HepG2 (cell line): ENCODE results near the gene NLRP6. TPM values are rescaled to one million over a fixed set of nuclear protein-coding genes. Genes with fewer than 3 reads are reported as not detected.

Source experiments
- ATAC-seq: fragments of 200-7000 bp; cut with Tn5 transposase; 3 replicates; pipeline ENCODE4 v1.9.1; 2020; ENCODE audit warnings: mild to moderate bottlenecking, moderate library complexity
- BruUV-seq: library from RNA; stranded (reverse); fragments of 400-500 nt; replicated peaks from 2 replicates; lab custom pipeline; 2021; lab: Mats Ljungman, UMichigan
- CTCF ChIA-PET: fragments of 300-600 bp; formaldehyde crosslinking; extraction: SDS; loops from one replicate; lab custom pipeline; 2021; ENCODE audit warnings: low total read pairs, inconsistent platforms, low intra/inter-chr PET ratio; lab: Yijun Ruan, JAX
- POLR2A ChIA-PET: fragments of 350-600 bp; sonication (Branson Sonifier 250); formaldehyde crosslinking; loops from one replicate; lab custom pipeline; 2020; ENCODE audit warnings: antibody characterized with exemption, inconsistent platforms; lab: Yijun Ruan, JAX
- DNase-seq: peaks from one replicate; pipeline ENCODE4 v3.0.0-alpha.2; 2015; ENCODE audit warnings: low spot score
- FAIRE-seq: peaks from 3 replicates; lab custom pipeline; 2011; peaks lifted over from hg19 to GRCh38; lab: Jason Lieb, UNC
- H2AFZ ChIP-seq: one replicate; pipeline ENCODE4 v1.6.1; 2011; ENCODE audit warnings: low read length, inconsistent platforms
- H3K27ac ChIP-seq: fragments of 300-600 bp; 3 replicates; pipeline ENCODE4 v1.8.0; 2011; ENCODE audit warnings: mixed run types, mild to moderate bottlenecking, mixed read lengths, low read length, inconsistent platforms; ENCODE audit not compliant: insufficient read depth; ENCODE audit errors: extremely low read length
- H3K27me3 ChIP-seq, 2 experiments: fragments of 200-600 bp in 1 of 2; 2 replicates in 1 of 2; 3 replicates in 1 of 2; pipeline versions ENCODE4 v1.6.0 to v1.8.0; 2011; ENCODE audit warnings: low read length in 2 of 2, mild to moderate bottlenecking in 2 of 2, moderate library complexity in 2 of 2, inconsistent platforms in 1 of 2; ENCODE audit not compliant: insufficient read depth in 2 of 2, control insufficient read depth in 1 of 2
- H3K36me3 ChIP-seq, 2 experiments: fragments of 200-600 bp in 1 of 2; replicated peaks in 1 of 2; 2 replicates in 1 of 2; 3 replicates in 1 of 2; pipeline versions ENCODE4 v1.5.1 to v1.8.0; 2011; ENCODE audit warnings: low read length in 2 of 2, inconsistent platforms in 1 of 2; ENCODE audit not compliant: insufficient read depth in 2 of 2, control insufficient read depth in 1 of 2
- H3K4me1 ChIP-seq: 2 replicates; pipeline ENCODE4 v1.5.1; 2012; ENCODE audit warnings: low read length, inconsistent platforms; ENCODE audit not compliant: insufficient read depth
- H3K4me2 ChIP-seq: 2 replicates; pipeline ENCODE4 v1.6.0; 2011; ENCODE audit warnings: low read depth, low read length, inconsistent platforms
- H3K4me3 ChIP-seq, 3 experiments: fragments of 200-600 bp in 1 of 3; sonication (generic), shearing (Covaris generic) in 1 of 3; replicated peaks in 1 of 3; 2 replicates each; pipeline ENCODE4 v1.5.1; 2011 to 2016; ENCODE audit warnings: low read length in 3 of 3, inconsistent platforms in 2 of 3, low read depth in 2 of 3, mild to moderate bottlenecking in 2 of 3, control low read depth in 1 of 3, mixed read lengths in 1 of 3; ENCODE audit not compliant: insufficient read depth in 1 of 3
- H3K79me2 ChIP-seq: one replicate; pipeline ENCODE4 v1.6.1; 2011; ENCODE audit warnings: low read length, inconsistent platforms; ENCODE audit not compliant: insufficient read depth
- H3K9ac ChIP-seq: 2 replicates; pipeline ENCODE4 v1.6.0; 2011; ENCODE audit warnings: mild to moderate bottlenecking, low read depth, low read length, inconsistent platforms; ENCODE audit not compliant: insufficient read depth
- H3K9me3 ChIP-seq: 2 replicates; pipeline ENCODE4 v1.5.1; 2012; ENCODE audit warnings: mild to moderate bottlenecking, low read length
- H4K20me1 ChIP-seq: 2 replicates; pipeline ENCODE4 v1.6.0; 2011; ENCODE audit warnings: inconsistent platforms, mild to moderate bottlenecking, low read length, moderate library complexity; ENCODE audit not compliant: insufficient read depth
- DPF2 ChIP-seq: sonication (generic); formaldehyde crosslinking; IDR thresholded peaks from 2 replicates; pipeline ENCODE4 v1.4.0; 2020; ENCODE audit warnings: mild to moderate bottlenecking, low read depth, missing genetic modification reagents, borderline replicate concordance
- TEAD3 ChIP-seq: optimal IDR thresholded peaks from 2 replicates; pipeline ENCODE3; 2016; ENCODE audit warnings: borderline replicate concordance
- WGBS: methylation state at CpG from one replicate; pipeline ENCODE4 v1.1.6; 2017; ENCODE audit warnings: low lambda C conversion rate; 5-methylcytosine and 5-hydroxymethylcytosine counted together
- in situ Hi-C: cut with HindIII; loops from 2 replicates; pipeline ENCODE4 v1.10.0; 2017; ENCODE audit warnings: low pct_unique_long_range_greater_than_20kb; ENCODE audit not compliant: extremely low pct_ligation_motif_present
- intact Hi-C: fragments of 100-400 bp; cut with micrococcal nuclease; formaldehyde crosslinking; loops from one replicate; pipeline ENCODE4 v1.10.0; 2022; ENCODE audit not compliant: unreplicated experiment
- polyA plus RNA-seq, 8 experiments: library from polyadenylated mRNA; depleted of rRNA in 3 of 8; stranded (reverse) in 7 of 8; unstranded in 1 of 8; fragments of >200 nt; fragmentation: Illumina TruSeq in 4 of 8; extraction: Trizol in 4 of 8; gene quantifications; 2 replicates each; pipeline versions ENCODE4 v1.2.1 to v1.2.3, GENCODE V29; 2011 to 2016; ENCODE audit warnings: low read depth in 4 of 8, missing spikeins in 1 of 8, mixed read lengths in 1 of 8; ENCODE audit not compliant: insufficient read depth in 1 of 8
- total RNA-seq, 5 experiments: library from RNA; depleted of rRNA; stranded (reverse); fragments of >200 nt; fragmentation: Illumina TruSeq; extraction: Trizol; gene quantifications; 2 replicates each; pipeline ENCODE4 v1.2.3, GENCODE V29; 2016; ENCODE audit warnings: low read depth in 1 of 5
- TF ChIP-seq, protein P1 (sequence below): sonication (generic); formaldehyde crosslinking; IDR thresholded peaks from 2 replicates; pipeline ENCODE4 v1.4.0; 2020; ENCODE audit warnings: missing genetic modification reagents, borderline replicate concordance
- TF ChIP-seq, protein P2 (sequence below): IDR thresholded peaks from 2 replicates; pipeline ENCODE4 v1.6.1; 2016; ENCODE audit warnings: low read depth, missing genetic modification reagents, missing compliant biosample characterization

NLRP6 gene
- total and polyA plus RNA-seq, 2 of the 13 experiments (the other 11 are each of a cell fraction or from before 2014, with no cell fraction given), result not detected

DNA sequence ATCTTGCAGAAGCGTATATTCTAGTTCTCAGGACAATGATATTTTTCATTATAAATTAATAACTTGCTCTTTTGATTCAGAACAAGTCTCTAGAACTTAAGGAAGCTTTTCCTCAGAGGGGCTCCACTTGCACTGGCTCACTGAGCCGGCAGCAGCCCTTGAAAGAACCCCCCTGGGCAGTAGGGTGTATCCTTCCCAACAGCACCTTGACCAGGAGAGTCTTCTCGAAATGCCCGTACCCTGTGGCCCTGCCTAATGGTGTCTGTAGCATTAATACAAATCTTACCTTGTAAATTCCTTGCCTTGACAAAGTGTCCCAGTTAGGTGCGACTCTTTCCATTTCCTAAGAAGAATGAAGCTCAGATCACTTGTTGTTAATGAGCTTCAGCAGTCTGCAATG, 27.9 kb upstream of the NLRP6 start:
- no peak for FAIRE-seq
- ChIA-PET CTCF (no interaction called here), POLR2A (interaction anchor here (1.0 to 1.2 kb wide), 4 partner anchors 11 to 106 kb away, joined by 3 to 4 read pairs (median 3); no protein-coding TSS in a partner anchor)
- no peak overlapping the region for H3K27ac ChIP-seq
- H3K9ac ChIP-seq, result no peak overlapping the region
- no peak overlapping the region for H3K4me2 ChIP-seq
- in situ Hi-C loops, result no loop called here
- intact Hi-C loops, result no loop called here
- peaks cover 33 to 63% of the 10 kb centered on the region in 2 experiments; a peak in 4 of 5 replicates for H3K36me3 ChIP-seq
- no TSS peak for BruUV-seq
- H3K27me3 ChIP-seq, result no peaks in the 10 kb centered on the region
- no peak for DNase-seq
- H3K4me3 ChIP-seq, result no peak overlapping the region
- no peaks in the 10 kb centered on the region for H3K79me2 ChIP-seq
- H3K4me1 ChIP-seq, result no peaks in the 10 kb centered on the region
- no peak overlapping the region for H2AFZ ChIP-seq
- TF ChIP-seq, protein P1, sequence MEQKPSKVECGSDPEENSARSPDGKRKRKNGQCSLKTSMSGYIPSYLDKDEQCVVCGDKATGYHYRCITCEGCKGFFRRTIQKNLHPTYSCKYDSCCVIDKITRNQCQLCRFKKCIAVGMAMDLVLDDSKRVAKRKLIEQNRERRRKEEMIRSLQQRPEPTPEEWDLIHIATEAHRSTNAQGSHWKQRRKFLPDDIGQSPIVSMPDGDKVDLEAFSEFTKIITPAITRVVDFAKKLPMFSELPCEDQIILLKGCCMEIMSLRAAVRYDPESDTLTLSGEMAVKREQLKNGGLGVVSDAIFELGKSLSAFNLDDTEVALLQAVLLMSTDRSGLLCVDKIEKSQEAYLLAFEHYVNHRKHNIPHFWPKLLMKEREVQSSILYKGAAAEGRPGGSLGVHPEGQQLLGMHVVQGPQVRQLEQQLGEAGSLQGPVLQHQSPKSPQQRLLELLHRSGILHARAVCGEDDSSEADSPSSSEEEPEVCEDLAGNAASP (CRISPR knock-in tag), result no peak
- TF ChIP-seq TEAD3 (CRISPR knock-in tag) (no peak), DPF2 (CRISPR knock-in tag) (no peak)
- TF ChIP-seq, protein P2, sequence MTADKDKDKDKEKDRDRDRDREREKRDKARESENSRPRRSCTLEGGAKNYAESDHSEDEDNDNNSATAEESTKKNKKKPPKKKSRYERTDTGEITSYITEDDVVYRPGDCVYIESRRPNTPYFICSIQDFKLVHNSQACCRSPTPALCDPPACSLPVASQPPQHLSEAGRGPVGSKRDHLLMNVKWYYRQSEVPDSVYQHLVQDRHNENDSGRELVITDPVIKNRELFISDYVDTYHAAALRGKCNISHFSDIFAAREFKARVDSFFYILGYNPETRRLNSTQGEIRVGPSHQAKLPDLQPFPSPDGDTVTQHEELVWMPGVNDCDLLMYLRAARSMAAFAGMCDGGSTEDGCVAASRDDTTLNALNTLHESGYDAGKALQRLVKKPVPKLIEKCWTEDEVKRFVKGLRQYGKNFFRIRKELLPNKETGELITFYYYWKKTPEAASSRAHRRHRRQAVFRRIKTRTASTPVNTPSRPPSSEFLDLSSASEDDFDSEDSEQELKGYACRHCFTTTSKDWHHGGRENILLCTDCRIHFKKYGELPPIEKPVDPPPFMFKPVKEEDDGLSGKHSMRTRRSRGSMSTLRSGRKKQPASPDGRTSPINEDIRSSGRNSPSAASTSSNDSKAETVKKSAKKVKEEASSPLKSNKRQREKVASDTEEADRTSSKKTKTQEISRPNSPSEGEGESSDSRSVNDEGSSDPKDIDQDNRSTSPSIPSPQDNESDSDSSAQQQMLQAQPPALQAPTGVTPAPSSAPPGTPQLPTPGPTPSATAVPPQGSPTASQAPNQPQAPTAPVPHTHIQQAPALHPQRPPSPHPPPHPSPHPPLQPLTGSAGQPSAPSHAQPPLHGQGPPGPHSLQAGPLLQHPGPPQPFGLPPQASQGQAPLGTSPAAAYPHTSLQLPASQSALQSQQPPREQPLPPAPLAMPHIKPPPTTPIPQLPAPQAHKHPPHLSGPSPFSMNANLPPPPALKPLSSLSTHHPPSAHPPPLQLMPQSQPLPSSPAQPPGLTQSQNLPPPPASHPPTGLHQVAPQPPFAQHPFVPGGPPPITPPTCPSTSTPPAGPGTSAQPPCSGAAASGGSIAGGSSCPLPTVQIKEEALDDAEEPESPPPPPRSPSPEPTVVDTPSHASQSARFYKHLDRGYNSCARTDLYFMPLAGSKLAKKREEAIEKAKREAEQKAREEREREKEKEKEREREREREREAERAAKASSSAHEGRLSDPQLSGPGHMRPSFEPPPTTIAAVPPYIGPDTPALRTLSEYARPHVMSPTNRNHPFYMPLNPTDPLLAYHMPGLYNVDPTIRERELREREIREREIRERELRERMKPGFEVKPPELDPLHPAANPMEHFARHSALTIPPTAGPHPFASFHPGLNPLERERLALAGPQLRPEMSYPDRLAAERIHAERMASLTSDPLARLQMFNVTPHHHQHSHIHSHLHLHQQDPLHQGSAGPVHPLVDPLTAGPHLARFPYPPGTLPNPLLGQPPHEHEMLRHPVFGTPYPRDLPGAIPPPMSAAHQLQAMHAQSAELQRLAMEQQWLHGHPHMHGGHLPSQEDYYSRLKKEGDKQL (CRISPR knock-in tag), result no peak
- TF ChIP-seq, all 625 proteins: peak for 0
- WGBS, result 94% methylated on average over 5 of the region's 5 CpGs
- no peak for ATAC-seq
- no peaks in the 10 kb centered on the region for H4K20me1 ChIP-seq
- no peaks in the 10 kb centered on the region for H3K9me3 ChIP-seq
